Panc1 (cell line): Measurements from ENCODE around the gene CD80.

ENCODE experiments used
- POLR2AphosphoS5 ChIP-seq: IDR thresholded peaks from 2 replicates; pipeline ENCODE4 v1.6.1; 2012; ENCODE audit warnings: mild to moderate bottlenecking, low read depth, low read length, moderate library complexity
- SIN3A ChIP-seq: IDR thresholded peaks from 2 replicates; pipeline ENCODE4 v1.6.1; 2012; ENCODE audit warnings: low read depth, mild to moderate bottlenecking, low read length, moderate library complexity, borderline replicate concordance; ENCODE audit not compliant: insufficient read depth
- TF ChIP-seq, protein P1 (sequence below): fragments of 450-650 bp; IDR thresholded peaks from 2 replicates; pipeline ENCODE4 v1.5.1; 2017; ENCODE audit warnings: mild to moderate bottlenecking
- TF ChIP-seq, protein P2 (sequence below), 2 experiments: IDR thresholded peaks; 2 replicates each; pipeline ENCODE4 v1.6.1; 2011 to 2012; ENCODE audit warnings: low read depth in 2 of 2, control low read depth in 1 of 2, low read length in 1 of 2, mild to moderate bottlenecking in 1 of 2, moderate library complexity in 1 of 2; ENCODE audit not compliant: insufficient read depth in 1 of 2

DNA sequence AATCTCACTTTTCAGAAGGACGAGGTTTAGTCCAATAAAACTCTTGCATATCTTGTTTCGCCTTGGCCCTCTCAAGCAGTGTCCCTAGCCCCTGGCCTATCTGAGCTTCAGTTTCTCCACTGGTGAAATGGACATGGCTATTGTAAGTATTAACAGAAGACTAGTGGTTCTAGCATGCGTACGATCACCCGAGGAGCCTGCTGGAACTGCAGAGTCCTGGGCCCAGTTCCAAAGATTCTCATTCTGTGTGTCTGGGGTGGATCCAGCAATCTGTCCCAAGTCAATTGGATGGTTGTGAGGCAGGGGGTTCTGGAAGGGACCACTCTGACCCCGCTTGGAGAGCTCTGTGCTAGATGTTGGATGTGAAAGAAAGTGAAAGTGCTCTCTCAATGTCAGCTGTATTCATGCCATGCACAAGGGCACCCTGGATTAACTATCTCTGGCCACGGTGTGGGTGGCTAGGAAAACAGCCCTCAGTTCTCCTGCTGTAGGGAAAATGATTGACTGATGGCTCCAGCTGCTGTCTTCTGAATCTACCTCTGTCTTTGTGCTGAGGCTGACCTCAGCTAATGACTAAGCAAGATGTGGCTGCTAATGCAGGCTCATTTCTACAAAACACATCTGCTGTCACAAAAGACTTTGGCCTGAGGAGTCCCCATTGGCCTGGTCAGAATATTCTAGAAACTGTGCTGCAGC is 36.4 kb upstream of the CD80 start:
- TF ChIP-seq, protein P1, sequence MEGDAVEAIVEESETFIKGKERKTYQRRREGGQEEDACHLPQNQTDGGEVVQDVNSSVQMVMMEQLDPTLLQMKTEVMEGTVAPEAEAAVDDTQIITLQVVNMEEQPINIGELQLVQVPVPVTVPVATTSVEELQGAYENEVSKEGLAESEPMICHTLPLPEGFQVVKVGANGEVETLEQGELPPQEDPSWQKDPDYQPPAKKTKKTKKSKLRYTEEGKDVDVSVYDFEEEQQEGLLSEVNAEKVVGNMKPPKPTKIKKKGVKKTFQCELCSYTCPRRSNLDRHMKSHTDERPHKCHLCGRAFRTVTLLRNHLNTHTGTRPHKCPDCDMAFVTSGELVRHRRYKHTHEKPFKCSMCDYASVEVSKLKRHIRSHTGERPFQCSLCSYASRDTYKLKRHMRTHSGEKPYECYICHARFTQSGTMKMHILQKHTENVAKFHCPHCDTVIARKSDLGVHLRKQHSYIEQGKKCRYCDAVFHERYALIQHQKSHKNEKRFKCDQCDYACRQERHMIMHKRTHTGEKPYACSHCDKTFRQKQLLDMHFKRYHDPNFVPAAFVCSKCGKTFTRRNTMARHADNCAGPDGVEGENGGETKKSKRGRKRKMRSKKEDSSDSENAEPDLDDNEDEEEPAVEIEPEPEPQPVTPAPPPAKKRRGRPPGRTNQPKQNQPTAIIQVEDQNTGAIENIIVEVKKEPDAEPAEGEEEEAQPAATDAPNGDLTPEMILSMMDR = no peak
- no peak for TF ChIP-seq POLR2AphosphoS5
- no peak for TF ChIP-seq SIN3A
- TF ChIP-seq, protein P2, sequence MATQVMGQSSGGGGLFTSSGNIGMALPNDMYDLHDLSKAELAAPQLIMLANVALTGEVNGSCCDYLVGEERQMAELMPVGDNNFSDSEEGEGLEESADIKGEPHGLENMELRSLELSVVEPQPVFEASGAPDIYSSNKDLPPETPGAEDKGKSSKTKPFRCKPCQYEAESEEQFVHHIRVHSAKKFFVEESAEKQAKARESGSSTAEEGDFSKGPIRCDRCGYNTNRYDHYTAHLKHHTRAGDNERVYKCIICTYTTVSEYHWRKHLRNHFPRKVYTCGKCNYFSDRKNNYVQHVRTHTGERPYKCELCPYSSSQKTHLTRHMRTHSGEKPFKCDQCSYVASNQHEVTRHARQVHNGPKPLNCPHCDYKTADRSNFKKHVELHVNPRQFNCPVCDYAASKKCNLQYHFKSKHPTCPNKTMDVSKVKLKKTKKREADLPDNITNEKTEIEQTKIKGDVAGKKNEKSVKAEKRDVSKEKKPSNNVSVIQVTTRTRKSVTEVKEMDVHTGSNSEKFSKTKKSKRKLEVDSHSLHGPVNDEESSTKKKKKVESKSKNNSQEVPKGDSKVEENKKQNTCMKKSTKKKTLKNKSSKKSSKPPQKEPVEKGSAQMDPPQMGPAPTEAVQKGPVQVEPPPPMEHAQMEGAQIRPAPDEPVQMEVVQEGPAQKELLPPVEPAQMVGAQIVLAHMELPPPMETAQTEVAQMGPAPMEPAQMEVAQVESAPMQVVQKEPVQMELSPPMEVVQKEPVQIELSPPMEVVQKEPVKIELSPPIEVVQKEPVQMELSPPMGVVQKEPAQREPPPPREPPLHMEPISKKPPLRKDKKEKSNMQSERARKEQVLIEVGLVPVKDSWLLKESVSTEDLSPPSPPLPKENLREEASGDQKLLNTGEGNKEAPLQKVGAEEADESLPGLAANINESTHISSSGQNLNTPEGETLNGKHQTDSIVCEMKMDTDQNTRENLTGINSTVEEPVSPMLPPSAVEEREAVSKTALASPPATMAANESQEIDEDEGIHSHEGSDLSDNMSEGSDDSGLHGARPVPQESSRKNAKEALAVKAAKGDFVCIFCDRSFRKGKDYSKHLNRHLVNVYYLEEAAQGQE (IDR thresholded peaks at IDR 0.05; ENCODE audit: insufficient read depth in 1 of 2, low read depth in 2 of 2, low read length in 1 of 2) = no peak
